Liver (tissue), 9 donors: Measurements from ENCODE around the gene TMTC1. TPM values are rescaled to one million over a fixed set of nuclear protein-coding genes. Genes with fewer than 3 reads are reported as not detected.

Experiments
- DNase-seq: peaks from one replicate; pipeline ENCODE4 v3.0.0-alpha.2; 2017; ENCODE audit warnings: low spot score
- H3K27ac ChIP-seq, 2 donors: one replicate each; pipeline ENCODE4 v1.7.0; 2013; ENCODE audit warnings: inconsistent platforms in 2 of 2, low read length in 2 of 2, control low read depth in 1 of 2, low read depth in 1 of 2, mild to moderate bottlenecking in 1 of 2
- H3K27me3 ChIP-seq, 4 donors: one replicate each; pipeline versions ENCODE4 v1.6.1 to v1.7.0; 2013; ENCODE audit warnings: low read length in 3 of 4, inconsistent platforms in 1 of 4, mild to moderate bottlenecking in 1 of 4, moderate library complexity in 1 of 4; ENCODE audit not compliant: control insufficient read depth in 4 of 4, insufficient read depth in 4 of 4
- H3K36me3 ChIP-seq, 4 donors: one replicate each; pipeline versions ENCODE4 v1.6.1 to v1.7.0; 2013; ENCODE audit warnings: low read length in 3 of 4, mild to moderate bottlenecking in 3 of 4, low read depth in 1 of 4, moderate library complexity in 1 of 4; ENCODE audit not compliant: control insufficient read depth in 4 of 4, insufficient read depth in 3 of 4
- H3K4me1 ChIP-seq, 4 donors: one replicate each; pipeline versions ENCODE4 v1.6.1 to v1.7.0; 2013; ENCODE audit warnings: low read length in 3 of 4, mild to moderate bottlenecking in 3 of 4, moderate library complexity in 1 of 4; ENCODE audit not compliant: control insufficient read depth in 4 of 4, insufficient read depth in 4 of 4
- H3K4me3 ChIP-seq, 3 donors: one replicate each; pipeline versions ENCODE4 v1.6.1 to v1.7.0; 2013; ENCODE audit warnings: low read length in 3 of 3, control low read depth in 1 of 3, low read depth in 1 of 3, mild to moderate bottlenecking in 1 of 3
- H3K9ac ChIP-seq, 2 donors: one replicate each; pipeline ENCODE4 v1.7.0; 2013; ENCODE audit warnings: low read length in 2 of 2, mild to moderate bottlenecking in 2 of 2, moderate library complexity in 2 of 2, control low read depth in 1 of 2, low read depth in 1 of 2
- H3K9me3 ChIP-seq, 4 donors: one replicate each; pipeline versions ENCODE4 v1.6.1 to v1.7.0; 2013; ENCODE audit warnings: low read length in 3 of 4; ENCODE audit not compliant: control insufficient read depth in 4 of 4
- ATF3 ChIP-seq: IDR thresholded peaks from 2 replicates; pipeline ENCODE4 v1.6.1; 2016; ENCODE audit warnings: antibody characterized with exemption
- CTCF ChIP-seq: fragments of 150-350 bp; IDR thresholded peaks from 2 replicates; pipeline ENCODE4 v1.5.1; 2017; ENCODE audit warnings: improper control_type of control experiment, low read depth, low read length; ENCODE audit not compliant: missing input control
- EGR1 ChIP-seq, 2 donors: IDR thresholded peaks; 2 replicates each; pipeline ENCODE4 v1.6.1; 2016 to 2018; ENCODE audit warnings: antibody characterized with exemption in 2 of 2, low read depth in 2 of 2
- FOXA1 ChIP-seq: IDR thresholded peaks from 2 replicates; pipeline ENCODE4 v1.6.1; 2016; ENCODE audit warnings: antibody characterized with exemption
- FOXA2 ChIP-seq: IDR thresholded peaks from 2 replicates; pipeline ENCODE4 v1.6.1; 2016; ENCODE audit warnings: antibody characterized with exemption
- GABPA ChIP-seq, 2 donors: IDR thresholded peaks in 1 of 2; conservative IDR thresholded peaks in 1 of 2; 2 replicates each; pipeline ENCODE4 v1.6.1; 2016; ENCODE audit warnings: antibody characterized with exemption in 2 of 2, mild to moderate bottlenecking in 1 of 2, moderate library complexity in 1 of 2
- HNF4A ChIP-seq, 2 donors: conservative IDR thresholded peaks; 2 replicates each; pipeline ENCODE4 v1.6.1; 2016; ENCODE audit warnings: antibody characterized with exemption in 2 of 2, mild to moderate bottlenecking in 2 of 2
- HNF4G ChIP-seq: IDR thresholded peaks from 2 replicates; pipeline ENCODE4 v1.6.1; 2016; ENCODE audit warnings: antibody characterized with exemption
- JUND ChIP-seq, 2 donors: IDR thresholded peaks; 2 replicates each; pipeline ENCODE4 v1.6.1; 2016; ENCODE audit warnings: antibody characterized with exemption in 2 of 2
- MAX ChIP-seq: IDR thresholded peaks from 2 replicates; pipeline ENCODE4 v1.6.1; 2016; ENCODE audit warnings: antibody characterized with exemption
- NR2F2 ChIP-seq: IDR thresholded peaks from 2 replicates; pipeline ENCODE4 v1.6.1; 2016; ENCODE audit warnings: antibody characterized with exemption
- RAD21 ChIP-seq, 2 donors: IDR thresholded peaks; 2 replicates each; pipeline ENCODE4 v1.6.1; 2016; ENCODE audit warnings: antibody characterized with exemption in 2 of 2, mild to moderate bottlenecking in 2 of 2
- REST ChIP-seq: IDR thresholded peaks from 2 replicates; pipeline ENCODE4 v1.6.1; 2016; ENCODE audit warnings: antibody characterized with exemption, mild to moderate bottlenecking
- RXRA ChIP-seq, 2 donors: IDR thresholded peaks; 2 replicates each; pipeline ENCODE4 v1.6.1; 2017 to 2018; ENCODE audit warnings: antibody characterized with exemption in 2 of 2, mild to moderate bottlenecking in 1 of 2
- ZBTB33 ChIP-seq: IDR thresholded peaks from 2 replicates; pipeline ENCODE4 v1.6.1; 2016; ENCODE audit warnings: antibody characterized with exemption
- WGBS: extraction: QIAGEN DNeasy Blood & Tissue Kit; methylation state at CpG from one replicate; pipeline ENCODE4 v1.1.7; 2013; 5-methylcytosine and 5-hydroxymethylcytosine counted together
- polyA plus RNA-seq, 2 donors: library from polyadenylated mRNA; stranded (reverse) in 1 of 2; unstranded in 1 of 2; fragments of 200-250 nt in 1 of 2; fragments of >200 nt in 1 of 2; fragmentation: Nextera tagmentation in 1 of 2; extraction: Ambion mirVana in 1 of 2; gene quantifications; one replicate each; pipeline versions ENCODE4 v1.2.1 to v1.2.3, GENCODE V29; 2013 to 2015
- total RNA-seq, 2 donors: library from RNA; depleted of rRNA; stranded (reverse); fragments of >200 nt; gene quantifications; one replicate each; pipeline ENCODE4 v1.2.3, GENCODE V29; 2014
- donor health status: healthy.
- donor health status: healthy.
- donor health status: healthy.
- donor health status: healthy.
- donor health status: healthy.

Gene TMTC1
- total and polyA plus RNA-seq, 4 donors, result 0.76 to 3.3 (median 2.1) TPM

- TF ChIP-seq FOXA1 (no peak), ATF3 (no peak), FOXA2 (no peak), RAD21 (IDR thresholded peaks at IDR 0.05) (no peak), GABPA (IDR thresholded peaks at IDR 0.05 in 1 of 2, conservative IDR thresholded peaks at IDR 0.05 in 1 of 2) (no peak), EGR1 (IDR thresholded peaks at IDR 0.05; ENCODE audit: low read depth in 2 of 2) (no peak), REST (no peak), MAX (no peak), CTCF (no peak), HNF4A (conservative IDR thresholded peaks at IDR 0.05) (no peak), HNF4G (no peak)
- Histone ChIP-seq H3K9me3 (no peaks in the 10 kb centered on the region), H3K27me3 (no peaks in the 10 kb centered on the region), H3K9ac (no peak overlapping the region), H3K27ac (no peak overlapping the region), H3K36me3 (no peaks in the 10 kb centered on the region), H3K4me3 (no peak overlapping the region), H3K4me1 (peaks cover 0 to 5% (median 1%) of the 10 kb centered on the region in 4 donors)
- 92% methylated on average over 4 of the region's 4 CpGs for WGBS
- DNase-seq, result no peak
These were observed 46.1 kb downstream of the TMTC1 start for GRCh38 chr12:29737644-29738043.

- TF ChIP-seq RXRA (IDR thresholded peaks at IDR 0.05) (no peak), GABPA (IDR thresholded peaks at IDR 0.05 in 1 of 2, conservative IDR thresholded peaks at IDR 0.05 in 1 of 2) (no peak), HNF4G (no peak), CTCF (no peak), FOXA1 (no peak), EGR1 (IDR thresholded peaks at IDR 0.05; ENCODE audit: low read depth in 2 of 2) (no peak), HNF4A (conservative IDR thresholded peaks at IDR 0.05) (no peak), MAX (no peak), ZBTB33 (no peak), JUND (IDR thresholded peaks at IDR 0.05) (no peak), REST (no peak), RAD21 (IDR thresholded peaks at IDR 0.05) (no peak), NR2F2 (no peak)
- H3K36me3 ChIP-seq, result no peaks in the 10 kb centered on the region
- peaks cover 0 to 5% (median 1%) of the 10 kb centered on the region in 4 donors for H3K4me1 ChIP-seq
- WGBS, result 80% methylated on average over 7 of the region's 7 CpGs
- H3K9ac ChIP-seq, result no peak overlapping the region
- no peak overlapping the region for H3K27ac ChIP-seq
- H3K4me3 ChIP-seq, result no peak overlapping the region
- H3K9me3 ChIP-seq, result no peaks in the 10 kb centered on the region
- no peaks in the 10 kb centered on the region for H3K27me3 ChIP-seq
- DNase-seq, result no peak
These were observed 48.1 kb downstream of the TMTC1 start for GRCh38 chr12:29735604-29736003.
